GM08714 (cell line): ENCODE measurements around the gene F2R.
"Not testable (repeated sequence)": the region's sequence is repeated elsewhere in the genome, so short reads cannot be mapped to it uniquely, and the experiment has no call there.

Source experiments
- H3K4me3 ChIP-seq: fragments of 200-500 bp; sonication (Bioruptor generic); 2 replicates; pipeline ENCODE4 v1.5.1; 2014; ENCODE audit warnings: mild to moderate bottlenecking, low read length, inconsistent platforms
- ZNF274 ChIP-seq: IDR thresholded peaks from 2 replicates; pipeline ENCODE4 v1.6.1; 2012; ENCODE audit warnings: mild to moderate bottlenecking, low read depth, low read length

The F2R gene

DNA sequence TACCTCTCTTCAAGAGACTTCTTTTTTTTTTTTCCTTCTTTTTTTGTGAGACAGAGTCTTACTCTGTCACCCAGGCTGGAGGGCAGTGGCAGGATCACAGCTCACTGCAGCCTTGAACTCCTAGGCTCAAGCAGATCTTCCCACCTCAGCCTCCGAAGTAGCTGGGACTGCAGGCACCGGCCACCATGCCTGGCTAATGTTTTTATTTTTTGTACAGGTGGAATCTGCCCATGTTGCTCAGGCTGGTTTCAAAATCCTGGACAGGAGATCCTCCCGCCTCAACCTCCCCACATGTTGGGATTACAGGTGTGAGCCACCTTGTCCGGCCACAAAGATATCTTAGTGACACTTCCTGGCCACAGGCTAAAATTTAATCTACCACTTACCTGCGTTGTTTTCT lies 60.0 kb downstream of the F2R start:
- H3K4me3 ChIP-seq, result no peak overlapping the region
- TF ChIP-seq ZNF274, result no peak

DNA sequence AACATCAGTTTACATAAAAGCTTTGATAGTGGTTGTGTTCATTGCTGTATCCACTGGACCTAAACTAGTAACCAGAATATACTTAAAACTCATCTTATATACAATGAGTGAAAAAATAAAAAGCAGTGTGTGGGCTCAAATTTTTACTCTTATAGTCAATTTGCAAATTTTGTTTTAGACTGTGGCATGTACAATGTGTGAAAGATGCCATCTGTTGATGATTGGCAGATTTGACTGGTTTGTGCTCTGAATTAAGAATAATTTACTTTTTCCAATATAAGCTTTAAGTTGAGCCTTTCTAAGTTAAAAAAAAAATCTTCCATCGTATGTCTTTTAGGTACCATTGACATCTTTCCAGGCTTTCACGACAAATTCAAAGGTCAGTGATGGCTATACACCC lies 60.5 kb downstream of the F2R start:
- TF ChIP-seq ZNF274, result no peak
- H3K4me3 ChIP-seq, result no peak overlapping the region

DNA sequence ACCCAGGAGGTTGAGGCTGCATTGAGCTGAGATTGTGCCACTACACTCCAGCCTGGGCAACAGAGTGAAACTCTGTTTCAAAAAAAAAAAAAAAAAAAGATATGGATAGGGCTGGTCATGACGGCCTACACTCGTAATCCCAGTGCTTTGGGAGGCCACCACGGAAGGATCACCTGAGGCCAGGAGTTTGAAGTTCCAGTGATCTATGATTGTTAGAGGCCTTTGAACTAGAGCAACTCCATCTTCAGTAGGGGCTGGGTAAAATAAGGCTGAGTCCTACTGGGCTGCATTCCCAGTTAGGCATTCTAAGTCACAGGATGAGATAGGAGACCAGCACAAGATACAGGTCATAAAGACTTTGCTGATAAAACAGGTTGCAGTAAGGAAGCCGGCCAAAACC lies 64.7 kb downstream of the F2R start:
- not testable (repeated sequence) for H3K4me3 ChIP-seq

GRCh38 chr5:76781775-76782174 lies 65.8 kb downstream of the F2R start:
- no peak overlapping the region for H3K4me3 ChIP-seq
- no peak for TF ChIP-seq ZNF274

GRCh38 chr5:76782444-76782843 lies 66.5 kb downstream of the F2R start:
- no peak overlapping the region for H3K4me3 ChIP-seq
- no peak for TF ChIP-seq ZNF274
